Right lobe of liver (tissue), 4 donors: ENCODE data around the gene PFN1.

ENCODE experiments used
- CTCF ChIP-seq, 4 donors: fragments of 200-600 bp in 3 of 4; fragments of 450-650 bp in 1 of 4; IDR thresholded peaks; one replicate each; pipeline versions ENCODE4 v1.5.1 to v1.8.0; 2016 to 2022; ENCODE audit warnings: antibody characterized with exemption in 4 of 4, mild to moderate bottlenecking in 2 of 4
- POLR2A ChIP-seq: fragments of 450-650 bp; IDR thresholded peaks from one replicate; pipeline ENCODE4 v1.6.1; 2017; ENCODE audit warnings: antibody characterized with exemption, mild to moderate bottlenecking
- donor health status: DM: no; HTN: no; CAD: no.
- donor health status: DM: no; HTN: no; CAD: no.
- donor health status: DM: no; HTN: yes; CAD: no.

DNA sequence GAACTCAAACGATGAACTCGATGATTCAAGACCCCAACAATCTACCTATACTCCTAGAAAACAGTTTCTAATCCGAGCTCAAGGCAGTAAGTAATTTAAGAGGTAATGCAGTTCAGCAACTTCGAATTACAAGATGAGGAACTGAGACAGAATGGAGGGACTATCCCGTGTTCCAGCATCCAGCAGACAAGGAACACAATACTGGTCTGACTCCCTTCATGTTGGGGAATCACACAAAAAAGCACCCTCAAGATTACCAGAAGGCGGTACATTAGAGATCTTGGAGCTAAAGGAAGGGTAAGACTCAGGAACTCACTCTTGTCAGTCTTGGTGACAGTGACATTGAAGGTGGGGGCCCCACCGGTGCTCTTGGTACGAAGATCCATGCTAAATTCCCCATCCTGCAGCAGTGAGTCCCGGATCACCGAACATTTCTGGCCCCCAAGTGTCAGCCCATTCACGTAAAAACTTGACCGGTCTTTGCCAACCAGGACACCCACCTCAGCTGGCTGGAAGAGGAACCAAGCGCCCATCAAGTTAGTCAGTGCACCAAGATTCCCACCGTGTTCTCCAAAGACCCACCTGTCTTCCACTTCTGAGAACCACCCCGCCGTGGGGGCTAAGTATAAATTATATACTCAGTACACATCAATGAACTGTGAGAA, 1.9 kb downstream of the PFN1 start:
- no peak for TF ChIP-seq CTCF (IDR thresholded peaks at IDR 0.05)
- no peak for TF ChIP-seq POLR2A
